ENCODE data around the gene IL1RAP. TPM values are rescaled to one million over a fixed set of nuclear protein-coding genes. Genes with fewer than 3 reads are reported as not detected.

The IL1RAP gene
- total RNA-seq, 4 donors from 2014 or later, result 30.7 to 44.5 (median 32.1) TPM

DNA sequence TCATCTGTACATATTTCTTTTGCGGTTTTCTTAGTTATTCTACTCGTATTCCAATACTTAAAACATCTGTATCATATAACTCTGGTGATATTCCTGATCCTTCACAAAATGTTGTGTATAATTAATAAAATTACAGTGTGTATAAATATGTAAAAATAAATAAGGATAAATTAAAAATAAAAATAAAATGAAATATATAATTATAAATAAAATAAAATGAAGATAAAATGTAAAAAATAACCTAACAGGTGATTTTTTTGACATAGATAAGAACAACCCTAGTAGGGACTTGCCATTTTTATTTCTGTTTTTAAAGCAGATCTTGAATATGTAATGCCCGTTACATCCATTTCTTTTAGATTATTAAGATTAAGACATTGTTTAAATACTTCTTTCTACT lies 25.6 kb downstream of the IL1RAP start:
- Histone ChIP-seq H3K4me3 (no peak overlapping the region), H3K4me1 (peaks cover under 1 to 56% (median 8%) of the 10 kb centered on the region in 3 donors), H3K9me3 (no peaks in the 10 kb centered on the region), H3K36me3 (no peaks in the 10 kb centered on the region), H3K27ac (no peak overlapping the region), H3K27me3 (no peaks in the 10 kb centered on the region)
- WGBS, 2 donors, result 88 to 96% methylated on average over 3 of the region's 3 CpGs
- no peak for DNase-seq
- no peak for TF ChIP-seq POLR2A (IDR thresholded peaks at IDR 0.05)
- TF ChIP-seq, protein P1, sequence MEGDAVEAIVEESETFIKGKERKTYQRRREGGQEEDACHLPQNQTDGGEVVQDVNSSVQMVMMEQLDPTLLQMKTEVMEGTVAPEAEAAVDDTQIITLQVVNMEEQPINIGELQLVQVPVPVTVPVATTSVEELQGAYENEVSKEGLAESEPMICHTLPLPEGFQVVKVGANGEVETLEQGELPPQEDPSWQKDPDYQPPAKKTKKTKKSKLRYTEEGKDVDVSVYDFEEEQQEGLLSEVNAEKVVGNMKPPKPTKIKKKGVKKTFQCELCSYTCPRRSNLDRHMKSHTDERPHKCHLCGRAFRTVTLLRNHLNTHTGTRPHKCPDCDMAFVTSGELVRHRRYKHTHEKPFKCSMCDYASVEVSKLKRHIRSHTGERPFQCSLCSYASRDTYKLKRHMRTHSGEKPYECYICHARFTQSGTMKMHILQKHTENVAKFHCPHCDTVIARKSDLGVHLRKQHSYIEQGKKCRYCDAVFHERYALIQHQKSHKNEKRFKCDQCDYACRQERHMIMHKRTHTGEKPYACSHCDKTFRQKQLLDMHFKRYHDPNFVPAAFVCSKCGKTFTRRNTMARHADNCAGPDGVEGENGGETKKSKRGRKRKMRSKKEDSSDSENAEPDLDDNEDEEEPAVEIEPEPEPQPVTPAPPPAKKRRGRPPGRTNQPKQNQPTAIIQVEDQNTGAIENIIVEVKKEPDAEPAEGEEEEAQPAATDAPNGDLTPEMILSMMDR (IDR thresholded peaks at IDR 0.05), result no peak
- intact Hi-C loops (cut with DNase I), result no loop called here

DNA sequence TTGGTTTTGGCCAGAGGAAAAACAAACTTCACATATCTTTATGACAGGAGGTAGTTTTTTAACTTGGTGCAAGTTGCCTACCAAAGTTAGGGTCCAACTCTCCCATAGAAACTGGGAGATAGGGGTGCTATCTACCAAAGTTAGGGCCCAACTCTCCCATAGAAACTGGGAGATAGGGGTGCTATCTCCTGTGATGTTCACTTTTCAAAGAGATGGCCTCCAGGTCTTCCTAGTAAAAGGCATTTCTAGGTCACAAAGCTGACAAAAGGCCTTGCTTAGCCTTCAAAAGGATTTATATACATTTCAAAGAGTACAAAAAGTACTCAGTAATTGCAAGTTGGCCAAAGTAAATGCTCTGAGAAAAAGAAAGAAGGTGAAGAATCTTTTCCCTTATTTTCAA lies 27.1 kb downstream of the IL1RAP start:
- no peak for TF ChIP-seq POLR2A (IDR thresholded peaks at IDR 0.05)
- TF ChIP-seq, protein P1 (IDR thresholded peaks at IDR 0.05), result no peak
- Histone ChIP-seq H3K9me3 (no peaks in the 10 kb centered on the region), H3K27me3 (no peaks in the 10 kb centered on the region), H3K4me1 (peaks cover 0 to 44% (median 3%) of the 10 kb centered on the region in 3 donors), H3K36me3 (no peaks in the 10 kb centered on the region), H3K27ac (no peak overlapping the region), H3K4me3 (no peak overlapping the region)
- intact Hi-C loops (cut with DNase I), result no loop called here
- DNase-seq, result no peak

DNA sequence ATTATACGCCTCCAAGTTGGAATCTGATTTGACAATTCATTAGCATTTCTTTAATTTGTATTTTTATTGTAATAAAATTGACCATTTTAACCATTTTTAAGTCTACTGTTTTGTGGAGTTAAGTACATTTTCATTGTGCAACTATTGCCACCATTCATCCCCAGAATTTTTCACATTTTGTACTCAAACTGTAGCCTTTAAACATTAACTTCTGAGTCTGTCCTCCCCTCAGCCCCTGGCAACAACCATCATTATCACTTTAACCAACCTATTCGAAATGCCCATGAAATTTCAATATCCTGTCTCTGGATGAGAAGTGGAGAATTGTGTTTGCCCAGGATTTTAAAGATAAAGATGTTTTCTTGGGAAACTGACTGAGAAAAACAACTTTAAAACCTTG lies 27.7 kb downstream of the IL1RAP start:
- 84 to 90% methylated on average over 2 of the region's 2 CpGs for WGBS, 2 donors
- intact Hi-C loops (cut with DNase I), result no loop called here
- no peaks in the 10 kb centered on the region for H3K36me3 ChIP-seq
- no peaks in the 10 kb centered on the region for H3K27me3 ChIP-seq
- no peak for TF ChIP-seq POLR2A (IDR thresholded peaks at IDR 0.05)
- TF ChIP-seq, protein P1 (IDR thresholded peaks at IDR 0.05), result no peak
- H3K27ac ChIP-seq, result no peak overlapping the region
- no peak for DNase-seq
- H3K4me1 ChIP-seq, result peaks cover 0 to 39% (median 3%) of the 10 kb centered on the region in 3 donors
- no peaks in the 10 kb centered on the region for H3K9me3 ChIP-seq
- no peak overlapping the region for H3K4me3 ChIP-seq

DNA sequence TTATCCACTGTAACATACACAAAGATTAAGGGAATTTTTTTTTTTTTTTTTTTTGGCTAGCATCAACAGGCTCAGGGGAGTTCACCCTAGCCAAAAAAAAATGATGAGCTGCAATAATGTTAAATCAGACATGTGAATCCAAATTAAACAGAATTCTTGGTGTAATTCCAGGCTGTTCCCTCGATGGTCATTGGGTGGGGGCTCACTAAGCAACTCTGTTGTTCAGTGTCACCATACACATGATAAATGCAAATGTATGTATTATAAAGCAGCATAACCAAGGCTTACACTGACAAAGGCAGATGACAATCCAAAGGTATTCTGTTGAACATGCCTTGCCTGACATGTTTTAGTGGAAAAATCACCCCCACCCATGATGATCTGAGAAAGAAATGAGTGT lies 29.0 kb downstream of the IL1RAP start:
- TF ChIP-seq, protein P1 (IDR thresholded peaks at IDR 0.05), result no peak
- no peak for TF ChIP-seq POLR2A (IDR thresholded peaks at IDR 0.05)
- Histone ChIP-seq H3K27ac (no peak overlapping the region), H3K4me3 (no peak overlapping the region), H3K9me3 (no peaks in the 10 kb centered on the region), H3K27me3 (no peaks in the 10 kb centered on the region), H3K36me3 (no peaks in the 10 kb centered on the region), H3K4me1 (peaks cover 0 to 28% (median 0%) of the 10 kb centered on the region in 3 donors)
- 20 to 44% methylated on average over 1 of the region's 1 CpG for WGBS, 2 donors
- intact Hi-C loops (cut with DNase I), result no loop called here
- DNase-seq, result no peak

DNA sequence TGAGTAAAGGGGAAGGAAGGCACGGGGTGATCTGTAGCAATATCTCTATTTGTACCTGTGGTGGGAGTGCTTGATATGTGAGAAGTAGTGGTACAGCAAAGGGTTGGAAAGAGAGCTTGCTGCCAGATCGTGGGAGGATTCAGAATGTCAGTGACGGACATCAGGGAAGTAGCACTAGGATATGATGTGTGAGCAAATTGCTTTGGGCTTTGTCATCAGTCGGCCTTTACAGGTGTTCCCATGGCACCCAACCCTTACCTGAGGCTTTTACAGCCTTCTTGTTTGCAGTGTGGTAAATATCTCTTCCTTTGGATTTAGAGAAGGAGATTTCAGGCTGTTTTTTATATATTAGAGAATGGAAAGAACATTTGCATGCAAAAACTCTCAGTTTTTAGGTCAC lies 29.8 kb downstream of the IL1RAP start:
- no peak for DNase-seq
- H3K27me3 ChIP-seq, result no peaks in the 10 kb centered on the region
- no peak for TF ChIP-seq POLR2A (IDR thresholded peaks at IDR 0.05)
- TF ChIP-seq, protein P1 (IDR thresholded peaks at IDR 0.05), result no peak
- 53 to 58% methylated on average over 4 of the region's 4 CpGs for WGBS, 2 donors
- H3K36me3 ChIP-seq, result no peaks in the 10 kb centered on the region
- peak overlapping the region in 1 of 4 donors; percentile 49 for H3K27ac ChIP-seq
- H3K9me3 ChIP-seq, result no peaks in the 10 kb centered on the region
- intact Hi-C loops (cut with DNase I), result no loop called here
- no peak overlapping the region for H3K4me3 ChIP-seq
- H3K4me1 ChIP-seq, result peaks cover 0 to 21% (median 0%) of the 10 kb centered on the region in 3 donors
